T-helper 17 cell (primary cell): Measurements from ENCODE around the gene IL31RA. TPM values are rescaled to one million over a fixed set of nuclear protein-coding genes. Genes with fewer than 3 reads are reported as not detected.
"Not testable (repeated sequence)": the region's sequence is repeated elsewhere in the genome, so short reads cannot be mapped to it uniquely, and the experiment has no call there.

Experiments
- ATAC-seq: fragments of 150-1000 bp; cut with Tn5 transposase; 2 replicates; pipeline ENCODE4 v1.10.0; 2021; ENCODE audit warnings: mild to moderate bottlenecking, moderate library complexity
- DNase-seq, 3 donors: peaks; one replicate each; pipeline versions ENCODE4 v3.0.0 to v3.0.0-alpha.2; 2020 to 2021
- H3K9me3 ChIP-seq: one replicate; pipeline ENCODE4 v1.7.0; 2013; ENCODE audit warnings: low read length, mild to moderate bottlenecking; ENCODE audit not compliant: control insufficient read depth, poor library complexity, severe bottlenecking
- H3K27ac Mint-ChIP-seq: one replicate; pipeline ENCODE4 v1.8.0; 2022; ENCODE audit warnings: mild to moderate bottlenecking, moderate library complexity, mixed read lengths
- H3K27me3 Mint-ChIP-seq: one replicate; pipeline ENCODE4 v1.8.0; 2022; ENCODE audit warnings: mixed read lengths
- H3K36me3 Mint-ChIP-seq: one replicate; pipeline ENCODE4 v1.8.0; 2022; ENCODE audit warnings: low read depth, mixed read lengths
- H3K4me1 Mint-ChIP-seq: one replicate; pipeline ENCODE4 v1.8.0; 2022; ENCODE audit warnings: mild to moderate bottlenecking, mixed read lengths
- H3K4me3 Mint-ChIP-seq: one replicate; pipeline ENCODE4 v1.8.0; 2022; ENCODE audit warnings: mild to moderate bottlenecking, moderate library complexity, mixed read lengths
- total RNA-seq, 4 donors: library from RNA in 2 of 4; stranded (reverse) in 2 of 4; gene quantifications; one replicate each; pipeline ENCODE4 v1.2.3 and lab custom pipeline; 2022 to 2026

The IL31RA gene
- total RNA-seq, 2 donors from 2014 or later, result not detected

DNA sequence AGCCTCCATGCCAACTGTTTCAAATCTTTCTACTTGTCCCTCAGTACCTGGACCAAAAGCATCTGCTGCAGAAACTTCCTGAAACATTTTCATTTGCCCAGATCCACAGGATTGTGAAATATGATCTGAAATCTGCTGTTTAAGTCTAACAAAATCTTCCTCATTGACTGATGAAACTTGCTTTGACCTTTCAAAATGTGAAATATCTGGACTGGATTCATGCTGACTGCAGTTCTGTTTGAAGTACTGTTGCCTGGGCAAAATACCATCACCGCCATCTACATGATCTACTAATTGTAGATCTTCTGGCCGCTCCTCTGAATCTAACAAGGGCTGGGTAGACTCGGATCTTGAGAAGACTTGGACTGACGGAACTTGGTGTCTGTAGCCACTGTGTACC is 90.0 kb downstream of the IL31RA start:
- not testable (repeated sequence) for H3K9me3 ChIP-seq, DNase-seq, H3K4me3 Mint-ChIP-seq, H3K4me1 Mint-ChIP-seq, H3K27ac Mint-ChIP-seq, ATAC-seq, H3K36me3 Mint-ChIP-seq, H3K27me3 Mint-ChIP-seq

DNA sequence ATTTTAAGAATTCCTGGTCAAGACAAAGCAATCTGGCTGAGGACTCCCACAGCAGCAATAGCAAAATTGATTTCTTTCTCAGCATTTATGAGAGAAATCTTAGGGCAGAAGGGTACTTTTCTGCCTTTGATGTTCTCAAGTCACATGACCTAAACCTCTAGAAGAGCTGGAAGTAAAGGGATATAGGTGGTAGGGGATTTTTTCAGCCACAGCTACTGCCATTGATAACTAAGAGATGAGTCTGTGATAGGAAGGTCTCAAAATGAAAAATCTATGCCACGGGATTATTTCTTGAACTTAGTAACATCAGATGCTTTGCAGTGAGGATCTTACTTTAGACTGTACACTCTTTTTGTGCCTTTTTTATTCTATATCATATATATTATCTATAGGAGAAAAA is 108.1 kb downstream of the IL31RA start:
- peaks cover 6% of the 10 kb centered on the region for H3K36me3 Mint-ChIP-seq
- ATAC-seq, result peak; percentile 85

GRCh38 chr5:55960779-55961178 is 109.6 kb downstream of the IL31RA start:
- Mint-ChIP-seq H3K36me3 (peaks cover 6% of the 10 kb centered on the region), H3K4me1 (peaks cover 10% of the 10 kb centered on the region), H3K27ac (peak overlapping the region; percentile 49), H3K27me3 (no peaks in the 10 kb centered on the region), H3K4me3 (no peak overlapping the region)
- no peak for ATAC-seq
- H3K9me3 ChIP-seq, result no peaks in the 10 kb centered on the region
- no peak for DNase-seq

More for the DNA sequence above, 108.1 kb downstream of the IL31RA start:
- DNase-seq, result no peak
- Mint-ChIP-seq H3K4me1 (peaks cover 8% of the 10 kb centered on the region), H3K27ac (peak overlapping the region; percentile 37), H3K4me3 (no peak overlapping the region), H3K27me3 (no peaks in the 10 kb centered on the region)
- no peaks in the 10 kb centered on the region for H3K9me3 ChIP-seq

DNA sequence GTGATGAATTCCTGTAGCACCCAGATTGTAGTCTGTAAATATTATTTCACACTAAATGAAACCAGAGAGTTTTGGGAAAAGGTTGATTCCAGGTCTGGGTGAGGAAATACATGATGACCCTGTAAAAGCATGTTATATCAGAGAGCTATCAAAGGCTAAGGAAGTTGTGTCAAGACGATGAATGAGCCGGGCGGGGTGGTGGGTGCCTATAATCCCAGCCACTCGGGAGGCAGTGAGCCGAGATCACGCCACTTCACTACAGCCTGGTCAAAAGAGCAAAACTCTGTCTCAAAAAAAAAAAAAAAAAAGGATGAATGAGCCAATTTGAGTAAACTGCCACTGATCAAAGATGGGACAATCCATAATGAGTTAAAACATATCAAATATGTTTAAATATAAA is 114.4 kb downstream of the IL31RA start:
- H3K27ac Mint-ChIP-seq, result no peak overlapping the region
- peaks cover 5% of the 10 kb centered on the region for H3K36me3 Mint-ChIP-seq
- no peak overlapping the region for H3K4me3 Mint-ChIP-seq
- DNase-seq (no peak), ATAC-seq (no peak)
- peaks cover 8% of the 10 kb centered on the region for H3K4me1 Mint-ChIP-seq
- H3K27me3 Mint-ChIP-seq, result no peaks in the 10 kb centered on the region
- no peaks in the 10 kb centered on the region for H3K9me3 ChIP-seq

- DNase-seq, result no peak
- ATAC-seq, result no peak
- Mint-ChIP-seq H3K27ac (peak overlapping the region; percentile 69), H3K4me3 (no peak overlapping the region), H3K4me1 (peaks cover 12% of the 10 kb centered on the region), H3K27me3 (no peaks in the 10 kb centered on the region), H3K36me3 (peaks cover 7% of the 10 kb centered on the region)
- H3K9me3 ChIP-seq, result no peaks in the 10 kb centered on the region
Observed at GRCh38 chr5:55966284-55966683, 115.1 kb downstream of the IL31RA start.

DNA sequence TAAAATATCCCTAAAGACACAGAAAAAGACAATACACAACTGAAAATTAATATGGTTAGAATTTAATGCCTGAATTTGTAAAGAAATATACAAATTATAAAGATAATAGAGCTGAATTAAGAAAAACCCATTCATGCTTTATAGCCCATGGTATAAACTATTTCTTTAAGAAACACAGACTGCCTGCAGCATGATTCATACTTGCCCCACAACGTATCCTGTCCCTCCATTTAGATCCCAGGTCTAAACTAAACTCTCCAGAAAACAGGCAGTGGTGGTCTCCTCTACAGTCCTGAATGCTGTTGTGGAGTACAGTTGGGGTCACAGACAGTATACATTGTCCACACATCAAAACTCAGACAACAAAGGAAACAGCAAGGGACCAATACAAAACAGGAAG is 118.8 kb downstream of the IL31RA start:
- Mint-ChIP-seq H3K36me3 (peaks cover 5% of the 10 kb centered on the region), H3K4me1 (peaks cover 14% of the 10 kb centered on the region), H3K27me3 (no peaks in the 10 kb centered on the region), H3K4me3 (peak overlapping the region; percentile 62), H3K27ac (peak overlapping the region; percentile 39)
- DNase-seq (no peak), ATAC-seq (no peak)
- no peaks in the 10 kb centered on the region for H3K9me3 ChIP-seq

Other genes with a start within 250 kb of the IL31RA start
- 10 to 100 TPM; 15.7 to 19.0 TPM for gene SLC38A9, start 139.0 kb upstream of the IL31RA start, total RNA-seq
- not detected for gene DDX4, start 113.3 kb upstream of the IL31RA start, total RNA-seq
- 100 to 1,000 TPM; 159 TPM for gene IL6ST, start 143.6 kb downstream of the IL31RA start, total RNA-seq